ENCODE results near the gene CRELD2. TPM values are rescaled to one million over a fixed set of nuclear protein-coding genes. Genes with fewer than 3 reads are reported as not detected.

Gene CRELD2
- total and polyA plus RNA-seq, 7 donors = 8.8 to 14.1 (median 11.6) TPM

DNA sequence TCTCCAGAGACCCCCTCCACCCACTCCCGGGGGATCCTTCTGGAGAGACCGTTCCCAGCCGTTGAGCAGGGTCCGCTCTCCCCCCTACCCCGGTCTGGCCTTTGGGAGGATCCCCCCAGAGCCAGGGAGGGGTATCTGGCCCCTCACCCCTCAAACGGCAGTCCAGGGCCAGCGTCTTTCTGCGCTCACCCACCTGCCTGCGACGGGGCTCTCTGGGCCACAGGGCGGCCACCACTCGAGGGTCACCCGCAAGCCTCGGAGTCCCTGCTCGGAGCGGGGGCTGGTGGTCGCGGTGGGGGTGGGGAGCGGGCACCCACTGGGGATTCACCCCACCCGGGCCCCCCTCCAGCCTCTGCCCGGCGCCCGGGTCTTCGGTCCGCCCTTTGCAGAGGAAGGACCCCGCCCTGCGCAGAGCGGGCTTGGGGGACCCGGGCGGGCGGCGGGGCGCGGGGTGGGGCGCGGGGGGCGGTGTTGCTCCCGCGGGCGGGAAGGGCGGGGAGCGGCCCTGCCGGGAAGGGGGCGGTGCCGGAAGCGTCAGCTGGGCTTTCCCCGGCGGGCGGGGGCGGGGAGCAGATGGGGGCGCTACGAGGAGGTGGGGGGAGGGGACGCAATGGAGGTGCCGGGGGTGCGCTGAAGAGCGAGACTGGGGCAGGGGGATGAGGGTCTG, 16.6 kb downstream of the CRELD2 start:
- Histone ChIP-seq H3K36me3 (ENCODE audit: insufficient read depth in 1 of 2, low read depth in 1 of 2) (no peaks in the 10 kb centered on the region), H3K4me1 (peaks cover 59% of the 10 kb centered on the region), H3K27ac (peak overlapping the region; percentile 95), H3K4me3 (peak overlapping the region; percentile 73), H3K9me3 (no peaks in the 10 kb centered on the region), H3K27me3 (ENCODE audit: insufficient read depth in 3 of 3, low read length in 2 of 3) (no peaks in the 10 kb centered on the region)
- intact Hi-C loops (cut with DNase I) = loop anchor here (2.0 to 10.0 kb wide), 3 partner anchors 26 to 272 kb away; partner anchors contain the start of genes PIM3 (in 1 of the 2) and SELENOO (in 1 of the 2)
- TF ChIP-seq, protein P1, sequence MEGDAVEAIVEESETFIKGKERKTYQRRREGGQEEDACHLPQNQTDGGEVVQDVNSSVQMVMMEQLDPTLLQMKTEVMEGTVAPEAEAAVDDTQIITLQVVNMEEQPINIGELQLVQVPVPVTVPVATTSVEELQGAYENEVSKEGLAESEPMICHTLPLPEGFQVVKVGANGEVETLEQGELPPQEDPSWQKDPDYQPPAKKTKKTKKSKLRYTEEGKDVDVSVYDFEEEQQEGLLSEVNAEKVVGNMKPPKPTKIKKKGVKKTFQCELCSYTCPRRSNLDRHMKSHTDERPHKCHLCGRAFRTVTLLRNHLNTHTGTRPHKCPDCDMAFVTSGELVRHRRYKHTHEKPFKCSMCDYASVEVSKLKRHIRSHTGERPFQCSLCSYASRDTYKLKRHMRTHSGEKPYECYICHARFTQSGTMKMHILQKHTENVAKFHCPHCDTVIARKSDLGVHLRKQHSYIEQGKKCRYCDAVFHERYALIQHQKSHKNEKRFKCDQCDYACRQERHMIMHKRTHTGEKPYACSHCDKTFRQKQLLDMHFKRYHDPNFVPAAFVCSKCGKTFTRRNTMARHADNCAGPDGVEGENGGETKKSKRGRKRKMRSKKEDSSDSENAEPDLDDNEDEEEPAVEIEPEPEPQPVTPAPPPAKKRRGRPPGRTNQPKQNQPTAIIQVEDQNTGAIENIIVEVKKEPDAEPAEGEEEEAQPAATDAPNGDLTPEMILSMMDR (IDR thresholded peaks at IDR 0.05) = no peak
- ATAC-seq (peak; percentile 18 to 37 (median 30)), DNase-seq (peak; percentile 92 to 95)
- 3 to 6% (median 4%) methylated on average over 20 to 56 of the region's 56 CpGs for WGBS, 3 donors

GRCh38 chr22:49935561-49935960, 17.1 kb downstream of the CRELD2 start:
- H3K4me1 ChIP-seq = peaks cover 58% of the 10 kb centered on the region
- H3K4me3 ChIP-seq = peak overlapping the region; percentile 73
- no peaks in the 10 kb centered on the region for H3K27me3 ChIP-seq (ENCODE audit: insufficient read depth in 3 of 3, low read length in 2 of 3)
- 7 to 10% (median 10%) methylated on average over 6 to 16 of the region's 16 CpGs for WGBS, 3 donors
- DNase-seq (peak in 1 of 2 donors; percentile 62), ATAC-seq (no peak)
- TF ChIP-seq, protein P1 (IDR thresholded peaks at IDR 0.05) = no peak
- peak overlapping the region; percentile 95 for H3K27ac ChIP-seq
- intact Hi-C loops (cut with DNase I) = loop anchor here in 1 of 2 donors (2.0 to 10.0 kb wide), 2 partner anchors 25 to 269 kb away; partner anchors contain the start of genes PIM3 and SELENOO
- H3K36me3 ChIP-seq (ENCODE audit: insufficient read depth in 1 of 2, low read depth in 1 of 2) = no peaks in the 10 kb centered on the region
- no peaks in the 10 kb centered on the region for H3K9me3 ChIP-seq

- Histone ChIP-seq H3K36me3 (ENCODE audit: insufficient read depth in 1 of 2, low read depth in 1 of 2) (no peaks in the 10 kb centered on the region), H3K4me1 (peaks cover 52% of the 10 kb centered on the region), H3K27me3 (ENCODE audit: insufficient read depth in 3 of 3, low read length in 2 of 3) (no peaks in the 10 kb centered on the region), H3K4me3 (peak overlapping the region; percentile 73), H3K27ac (peak overlapping the region; percentile 95), H3K9me3 (no peaks in the 10 kb centered on the region)
- TF ChIP-seq, protein P1 (IDR thresholded peaks at IDR 0.05) = no peak
- peak; percentile 67 to 76 (median 73) for ATAC-seq
- 2 to 7% (median 4%) methylated on average over 9 to 52 of the region's 52 CpGs for WGBS, 3 donors
- intact Hi-C loops (cut with DNase I) = loop anchor here (2.0 to 10.0 kb wide), 2 partner anchors 25 to 269 kb away; partner anchors contain the start of genes PIM3 (in 1 of the 2) and SELENOO (in 1 of the 2)
- DNase-seq = peak; percentile 96 to 97
Measured at GRCh38 chr22:49936018-49936972, 17.9 kb downstream of the CRELD2 start.

GRCh38 chr22:49936973-49937757, 18.7 kb downstream of the CRELD2 start:
- ATAC-seq (peak; percentile 10 to 32 (median 26)), DNase-seq (peak in 1 of 2 donors; percentile 77)
- TF ChIP-seq, protein P1 (IDR thresholded peaks at IDR 0.05) = no peak
- Histone ChIP-seq H3K36me3 (ENCODE audit: insufficient read depth in 1 of 2, low read depth in 1 of 2) (no peaks in the 10 kb centered on the region), H3K9me3 (no peaks in the 10 kb centered on the region), H3K4me3 (peak overlapping the region; percentile 73), H3K27me3 (ENCODE audit: insufficient read depth in 3 of 3, low read length in 2 of 3) (no peaks in the 10 kb centered on the region), H3K4me1 (peaks cover 48% of the 10 kb centered on the region), H3K27ac (peak overlapping the region; percentile 95)
- intact Hi-C loops (cut with DNase I) = loop anchor here (2.0 to 10.0 kb wide), 2 partner anchors 24 to 268 kb away; partner anchors contain the start of genes PIM3 (in 1 of the 2) and SELENOO (in 1 of the 2)
- 16 to 37% (median 21%) methylated on average over 17 to 21 of the region's 21 CpGs for WGBS, 3 donors

Data from psoas muscle (tissue), 8 donors.